ENCODE data around the gene MFSD8.

DNA sequence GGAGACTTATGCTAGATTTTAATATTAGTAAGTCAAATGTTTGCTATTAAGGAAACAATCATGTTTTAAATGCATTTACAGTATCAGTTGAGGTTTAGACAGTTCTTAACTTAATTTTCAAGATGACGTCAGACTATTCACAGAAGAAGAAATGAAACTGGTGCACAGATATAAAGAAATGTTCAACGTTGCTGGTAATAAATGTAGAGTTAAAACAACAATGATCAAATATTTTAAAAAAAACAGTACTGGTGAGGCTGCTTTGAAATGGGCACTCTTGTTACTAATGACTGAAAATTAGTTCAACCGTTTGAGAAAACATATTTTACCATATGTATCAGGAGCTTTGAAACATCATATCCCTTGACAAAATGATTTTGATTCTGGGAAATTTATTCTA is 44.5 kb upstream of the MFSD8 start:
- TF ChIP-seq, protein P1, sequence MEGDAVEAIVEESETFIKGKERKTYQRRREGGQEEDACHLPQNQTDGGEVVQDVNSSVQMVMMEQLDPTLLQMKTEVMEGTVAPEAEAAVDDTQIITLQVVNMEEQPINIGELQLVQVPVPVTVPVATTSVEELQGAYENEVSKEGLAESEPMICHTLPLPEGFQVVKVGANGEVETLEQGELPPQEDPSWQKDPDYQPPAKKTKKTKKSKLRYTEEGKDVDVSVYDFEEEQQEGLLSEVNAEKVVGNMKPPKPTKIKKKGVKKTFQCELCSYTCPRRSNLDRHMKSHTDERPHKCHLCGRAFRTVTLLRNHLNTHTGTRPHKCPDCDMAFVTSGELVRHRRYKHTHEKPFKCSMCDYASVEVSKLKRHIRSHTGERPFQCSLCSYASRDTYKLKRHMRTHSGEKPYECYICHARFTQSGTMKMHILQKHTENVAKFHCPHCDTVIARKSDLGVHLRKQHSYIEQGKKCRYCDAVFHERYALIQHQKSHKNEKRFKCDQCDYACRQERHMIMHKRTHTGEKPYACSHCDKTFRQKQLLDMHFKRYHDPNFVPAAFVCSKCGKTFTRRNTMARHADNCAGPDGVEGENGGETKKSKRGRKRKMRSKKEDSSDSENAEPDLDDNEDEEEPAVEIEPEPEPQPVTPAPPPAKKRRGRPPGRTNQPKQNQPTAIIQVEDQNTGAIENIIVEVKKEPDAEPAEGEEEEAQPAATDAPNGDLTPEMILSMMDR (IDR thresholded peaks at IDR 0.05), result no peak
- no peak for TF ChIP-seq POLR2A (IDR thresholded peaks at IDR 0.05)

All from testis (tissue), 2 donors.